ENCODE data around the gene VAV2.
A peak's percentile ranks its signal among the peaks of the same experiment; 100 is the strongest.

The VAV2 gene

GRCh38 chr9:133998915-133999595, 6.9 kb upstream of the VAV2 start:
- Histone ChIP-seq H3K4me3 (no peak overlapping the region), H4K20me1 (0 out of 2 replicates have a peak, but pooled peaks cover under 1% of the 10 kb centered on the region), H3K27ac (no peak overlapping the region), H3K4me1 (peaks cover 11% of the 10 kb centered on the region), H3K9me3 (no peaks in the 10 kb centered on the region), H3K4me2 (no peak overlapping the region), H3K27me3 (no peaks in the 10 kb centered on the region), H3K36me3 (no peaks in the 10 kb centered on the region), H3K9ac (no peak overlapping the region)
- TF ChIP-seq Cebpa-rat (IDR thresholded peaks at IDR 0.05): no peak

- Histone ChIP-seq H4K20me1 (peaks cover 6% of the 10 kb centered on the region), H3K9me3 (no peaks in the 10 kb centered on the region), H3K4me3 (no peak overlapping the region), H3K9ac (no peak overlapping the region), H3K36me3 (no peaks in the 10 kb centered on the region), H3K27ac (no peak overlapping the region), H3K4me1 (peaks cover 24% of the 10 kb centered on the region), H3K27me3 (no peaks in the 10 kb centered on the region), H3K4me2 (no peak overlapping the region)
- TF ChIP-seq Cebpa-rat (IDR thresholded peaks at IDR 0.05): no peak
Observed at GRCh38 chr9:133997584-133997983, 5.5 kb upstream of the VAV2 start.

DNA sequence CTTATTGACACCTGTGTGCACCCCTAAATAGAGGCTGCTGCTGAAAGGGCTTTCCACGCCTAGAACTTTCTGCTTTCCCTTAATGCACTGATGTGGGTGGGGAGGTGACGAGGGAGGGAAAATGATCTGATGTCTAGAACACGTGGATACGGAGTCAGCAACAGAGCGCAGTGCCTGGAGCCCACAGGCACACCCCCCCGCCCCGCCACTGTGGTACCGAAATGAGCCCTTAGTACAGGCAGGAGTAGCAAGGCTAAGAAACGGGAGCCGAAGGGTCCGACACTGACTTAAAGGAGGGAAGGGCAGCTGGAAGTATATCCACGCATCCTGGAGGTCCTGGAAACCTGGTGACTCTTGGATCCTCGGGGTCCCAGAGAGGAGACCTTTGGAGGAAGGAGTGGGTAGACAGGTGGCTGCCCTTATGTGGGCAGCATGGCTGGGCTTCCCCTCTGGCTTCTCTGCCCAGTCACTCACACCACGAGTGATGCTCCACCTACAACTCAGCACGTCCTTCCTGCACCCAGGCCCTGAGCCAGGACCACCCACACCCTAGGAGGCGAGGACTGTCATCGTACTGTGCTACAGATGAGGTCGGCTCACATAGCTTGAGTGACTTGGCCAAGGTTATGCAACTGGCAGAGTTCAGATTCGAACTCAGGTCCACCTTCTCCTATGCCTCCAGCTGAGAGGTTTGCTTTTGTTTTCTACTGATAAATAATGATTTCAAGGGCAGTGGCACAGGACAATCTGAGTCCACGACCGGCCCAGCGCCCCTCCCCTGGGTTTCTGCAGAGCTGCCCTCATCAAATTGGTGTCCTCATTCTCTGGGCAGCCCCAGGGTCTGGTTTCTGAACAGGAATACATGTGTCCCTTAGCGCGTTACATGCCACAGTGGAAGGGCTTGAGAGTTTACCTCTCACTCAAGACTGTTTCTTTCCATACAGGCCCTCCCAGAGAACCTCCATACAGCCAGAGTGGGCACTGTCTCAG, 4.7 kb upstream of the VAV2 start:
- Histone ChIP-seq H3K4me2 (no peak overlapping the region), H3K9ac (no peak overlapping the region), H3K9me3 (no peaks in the 10 kb centered on the region), H3K27me3 (no peaks in the 10 kb centered on the region), H4K20me1 (peaks cover 10% of the 10 kb centered on the region), H3K36me3 (no peaks in the 10 kb centered on the region), H3K4me3 (no peak overlapping the region), H3K4me1 (peaks cover 24% of the 10 kb centered on the region), H3K27ac (no peak overlapping the region)
- TF ChIP-seq Cebpa-rat (IDR thresholded peaks at IDR 0.05): no peak

GRCh38 chr9:133995012-133995896, 3.1 kb upstream of the VAV2 start:
- H3K4me3 ChIP-seq: no peak overlapping the region
- H3K27me3 ChIP-seq: no peaks in the 10 kb centered on the region
- peaks cover 26% of the 10 kb centered on the region for H4K20me1 ChIP-seq
- no peaks in the 10 kb centered on the region for H3K9me3 ChIP-seq
- no peaks in the 10 kb centered on the region for H3K36me3 ChIP-seq
- TF ChIP-seq Cebpa-rat (IDR thresholded peaks at IDR 0.05): no peak
- peaks cover 33% of the 10 kb centered on the region for H3K4me1 ChIP-seq
- no peak overlapping the region for H3K9ac ChIP-seq
- no peak overlapping the region for H3K27ac ChIP-seq
- H3K4me2 ChIP-seq: no peak overlapping the region

DNA sequence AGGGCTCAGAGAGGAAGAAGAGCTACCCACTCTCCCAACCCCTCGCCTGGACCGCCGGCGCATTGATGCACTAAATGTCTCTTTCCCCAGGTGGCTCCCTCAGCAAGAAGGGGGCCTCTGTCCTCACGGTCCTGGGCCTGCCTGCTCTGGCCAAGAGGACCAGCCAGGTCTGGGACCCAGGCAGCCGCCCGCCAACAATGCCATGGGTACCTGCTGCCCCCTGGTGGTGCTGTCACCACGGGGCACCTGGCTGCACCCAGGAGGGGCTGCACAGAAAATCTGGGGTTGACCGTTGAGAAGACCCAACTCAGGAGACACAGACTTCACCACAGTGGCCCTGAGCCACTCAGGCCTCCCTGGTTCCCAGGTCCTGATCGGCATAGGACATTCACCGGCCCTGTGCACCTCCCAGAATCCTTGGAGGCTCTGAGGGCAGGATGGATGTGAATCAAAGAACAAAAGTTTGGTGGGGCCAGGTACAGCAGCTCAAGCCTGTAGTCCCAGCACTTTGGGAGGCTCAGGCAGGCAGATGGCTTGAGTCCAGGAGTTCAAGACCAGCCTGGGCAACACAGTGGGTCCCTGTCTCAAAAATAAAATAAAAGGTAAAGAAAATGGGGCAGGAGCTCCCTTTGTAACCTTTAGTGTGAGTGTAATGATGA, 2.4 kb upstream of the VAV2 start:
- Histone ChIP-seq H3K36me3 (no peaks in the 10 kb centered on the region), H3K27ac (no peak overlapping the region), H3K4me1 (peaks cover 41% of the 10 kb centered on the region), H3K4me3 (no peak overlapping the region), H3K9me3 (no peaks in the 10 kb centered on the region), H4K20me1 (peaks cover 33% of the 10 kb centered on the region), H3K4me2 (peak overlapping the region; percentile 100), H3K9ac (no peak overlapping the region), H3K27me3 (no peaks in the 10 kb centered on the region)
- no peak for TF ChIP-seq Cebpa-rat (IDR thresholded peaks at IDR 0.05)

DNA sequence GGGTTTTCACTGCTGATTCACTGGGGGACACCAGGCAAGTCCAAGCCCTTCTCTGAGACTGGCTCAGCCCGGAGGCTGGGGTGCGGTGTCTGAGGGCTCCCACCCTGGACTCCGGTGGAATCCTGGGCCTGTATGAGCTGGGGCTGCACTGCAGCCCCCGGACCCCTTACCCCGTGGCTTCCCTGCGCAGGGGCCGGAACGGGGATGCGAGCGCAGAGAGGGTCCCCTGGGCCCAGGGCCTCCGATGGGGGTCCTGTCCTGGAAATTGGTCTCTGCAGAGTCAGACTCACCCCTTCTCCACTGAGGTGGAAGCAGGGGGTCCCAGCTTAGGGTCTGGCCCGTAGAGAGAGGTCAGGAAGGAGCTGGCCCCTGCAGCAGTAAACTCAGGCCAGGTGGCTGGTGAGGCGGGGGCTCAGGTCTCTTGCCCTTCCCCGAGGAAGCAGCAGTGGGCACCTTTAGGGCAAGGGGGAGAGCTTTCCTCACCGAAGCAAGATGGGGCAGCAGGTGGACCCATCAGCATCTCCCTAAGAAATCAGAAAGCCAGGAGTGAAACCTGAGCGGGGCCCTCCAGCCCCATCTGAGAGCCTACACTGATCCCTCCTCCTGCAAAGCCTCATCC, 1.6 kb upstream of the VAV2 start:
- H3K27me3 ChIP-seq: no peaks in the 10 kb centered on the region
- H3K9me3 ChIP-seq: no peaks in the 10 kb centered on the region
- no peak for TF ChIP-seq Cebpa-rat (IDR thresholded peaks at IDR 0.05)
- H3K4me3 ChIP-seq: peak overlapping the region; percentile 94
- H3K4me2 ChIP-seq: peak overlapping the region; percentile 100
- no peaks in the 10 kb centered on the region for H3K36me3 ChIP-seq
- peaks cover 41% of the 10 kb centered on the region for H4K20me1 ChIP-seq
- H3K9ac ChIP-seq: peak overlapping the region; percentile 92; the same call in 1 of the 2 replicates
- peaks cover 48% of the 10 kb centered on the region for H3K4me1 ChIP-seq
- no peak overlapping the region for H3K27ac ChIP-seq

DNA sequence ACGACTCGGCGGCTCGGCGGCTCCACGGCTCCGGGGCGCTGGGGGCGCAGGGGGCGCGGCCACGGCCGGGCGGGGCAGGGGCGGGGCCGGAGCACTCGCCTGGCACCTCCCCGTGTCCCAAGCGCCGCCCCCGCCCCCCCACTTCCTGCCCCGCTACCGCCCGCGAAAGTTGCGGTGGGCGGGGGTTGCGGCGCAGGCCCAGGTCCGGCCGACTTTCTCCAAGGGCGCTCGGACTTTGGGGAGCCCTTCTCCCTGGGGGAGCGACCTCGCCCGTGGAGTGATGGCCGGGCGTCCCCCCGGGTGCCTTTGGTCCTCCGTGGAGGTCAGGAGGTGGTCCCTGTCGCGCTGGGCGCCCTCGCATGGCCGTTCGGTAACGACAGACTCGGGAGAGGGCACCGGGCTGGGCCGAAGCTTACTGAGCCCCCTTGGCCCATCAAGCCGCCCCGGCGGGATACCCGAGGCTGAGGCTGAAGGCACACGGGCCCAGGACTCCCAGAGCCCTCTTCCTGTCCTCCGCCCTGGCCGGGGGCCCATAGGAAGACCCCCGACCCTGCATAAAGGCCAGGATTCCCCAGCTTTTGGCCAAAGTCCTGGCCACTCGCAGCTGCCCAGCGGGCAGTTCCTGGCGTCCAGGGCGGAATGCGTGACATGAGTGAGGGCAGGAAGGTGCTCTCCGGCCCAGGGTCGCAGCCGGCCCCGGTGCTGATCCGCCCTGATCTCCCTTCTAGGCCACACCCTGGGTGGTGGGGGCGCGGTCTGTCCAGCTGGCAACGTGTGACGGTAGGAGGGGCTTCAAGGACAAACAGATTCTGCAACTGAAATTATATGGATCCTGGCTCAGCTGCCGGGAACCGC, 883 bp upstream of the VAV2 start:
- peak overlapping the region; percentile 92 for H3K9ac ChIP-seq
- TF ChIP-seq Cebpa-rat (IDR thresholded peaks at IDR 0.05): no peak
- no peaks in the 10 kb centered on the region for H3K27me3 ChIP-seq
- H3K27ac ChIP-seq: peak overlapping the region; percentile 92
- H3K36me3 ChIP-seq: no peaks in the 10 kb centered on the region
- H3K4me1 ChIP-seq: peaks cover 55% of the 10 kb centered on the region
- H3K9me3 ChIP-seq: no peaks in the 10 kb centered on the region
- peaks cover 48% of the 10 kb centered on the region for H4K20me1 ChIP-seq
- peak overlapping the region; percentile 100 for H3K4me2 ChIP-seq
- H3K4me3 ChIP-seq: peak overlapping the region; percentile 94
